Fibroblast of skin of scalp (primary cell): ENCODE results near the gene CST7. TPM values are rescaled to one million over a fixed set of nuclear protein-coding genes. Genes with fewer than 3 reads are reported as not detected.
"Not testable (repeated sequence)": the region's sequence is repeated elsewhere in the genome, so short reads cannot be mapped to it uniquely, and the experiment has no call there.

Experiments
- DNase-seq: peaks from one replicate; pipeline ENCODE4 v3.0.0-alpha.2; 2013
- polyA plus RNA-seq, 2 experiments: library from polyadenylated mRNA; unstranded; fragments of 120-200 nt; gene quantifications; one replicate each; pipeline ENCODE4 v1.2.1, GENCODE V29; 2013; ENCODE audit not compliant: insufficient read length in 2 of 2

Gene CST7, protein sequence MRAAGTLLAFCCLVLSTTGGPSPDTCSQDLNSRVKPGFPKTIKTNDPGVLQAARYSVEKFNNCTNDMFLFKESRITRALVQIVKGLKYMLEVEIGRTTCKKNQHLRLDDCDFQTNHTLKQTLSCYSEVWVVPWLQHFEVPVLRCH
- polyA plus RNA-seq (2013, experiment 1 of 2; ENCODE audit: insufficient read length), result not detected
- polyA plus RNA-seq (2013, experiment 2 of 2; ENCODE audit: insufficient read length), result not detected

DNA sequence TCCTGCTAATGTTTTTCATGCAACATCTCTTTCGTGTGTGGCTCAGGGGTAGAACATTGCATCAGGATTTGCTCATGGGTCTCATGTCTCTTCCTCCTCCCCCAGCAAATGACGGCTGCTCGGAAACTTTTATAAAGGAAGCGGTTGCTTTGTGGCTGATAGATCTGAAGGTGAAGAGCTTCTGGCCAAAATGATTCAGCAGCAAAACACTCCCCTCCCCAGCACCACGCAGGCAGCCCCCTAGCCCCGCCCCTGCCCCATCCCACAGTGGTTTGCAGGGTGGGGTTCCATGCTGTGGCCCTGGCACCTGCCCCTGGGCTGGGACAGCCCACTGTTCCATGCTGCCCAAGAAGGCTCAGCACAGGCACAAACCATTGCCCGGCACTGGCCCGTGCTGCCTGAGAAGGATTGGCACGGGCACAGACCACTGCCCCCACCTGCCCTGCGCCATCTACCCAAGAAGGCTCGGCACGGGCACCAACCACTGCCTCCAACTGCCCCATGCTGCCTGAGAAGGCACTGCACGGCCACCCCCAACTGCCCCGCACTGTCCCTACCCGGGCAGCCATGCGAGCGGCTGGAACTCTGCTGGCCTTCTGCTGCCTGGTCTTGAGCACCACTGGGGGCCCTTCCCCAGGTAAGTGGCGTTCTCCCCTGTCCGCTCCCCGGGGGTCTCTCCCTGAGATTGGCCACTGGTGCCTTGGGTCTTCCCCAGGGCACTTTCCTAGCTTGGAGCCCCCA, at the start of gene CST7:
Gene CST7, plus strand, starts transcription at position 331 of the 741 bp plus-strand sequence. Its CDS starts 237 bp downstream, at position 568.
- DNase-seq, result peak; percentile 12

GRCh38 chr20:24906806-24907205, 42.3 kb upstream of the CST7 start:
- DNase-seq, result no peak

DNA sequence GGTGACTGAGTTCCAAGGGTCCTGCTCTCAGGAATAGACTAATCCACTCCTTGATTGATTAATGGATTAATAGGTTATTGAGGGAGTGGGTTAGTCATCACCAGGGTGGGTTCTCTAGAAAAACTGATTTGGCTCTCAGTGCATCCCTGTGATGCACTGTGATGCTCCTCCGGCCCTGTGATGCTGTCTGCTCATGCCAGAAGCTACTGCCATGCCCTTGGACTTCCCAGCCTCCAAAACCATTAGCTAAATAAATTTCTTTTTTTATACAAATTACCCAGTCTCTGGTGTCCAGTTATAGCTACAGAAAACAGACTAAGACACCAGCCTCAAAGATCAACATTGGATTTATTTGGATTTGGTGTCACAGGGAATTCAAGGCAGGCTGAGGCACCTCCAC, 40.4 kb upstream of the CST7 start:
- no peak for DNase-seq

- DNase-seq, result no peak
Observed at GRCh38 chr20:24909086-24909780, 39.8 kb upstream of the CST7 start.

DNA sequence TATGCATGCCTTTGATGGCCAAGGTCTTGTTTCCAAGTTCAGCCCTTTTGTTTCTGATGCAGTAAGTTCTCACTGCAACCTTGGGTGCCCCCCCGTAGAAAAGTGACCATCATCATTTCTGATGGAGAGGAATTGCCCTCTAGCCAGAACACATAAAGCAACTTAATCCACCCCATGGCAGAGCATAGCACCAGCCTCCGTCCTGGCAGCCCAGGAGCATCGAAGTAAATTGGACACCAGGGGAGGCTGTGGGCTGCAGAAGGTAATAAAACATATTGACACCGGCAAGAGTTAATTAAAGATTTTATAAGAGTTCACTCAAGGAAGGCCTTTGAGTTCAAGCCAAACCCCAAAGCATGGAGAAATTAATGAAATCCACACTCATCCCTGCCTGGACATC, 39.2 kb upstream of the CST7 start:
- no peak for DNase-seq

GRCh38 chr20:24910461-24910860, 38.6 kb upstream of the CST7 start:
- DNase-seq, result no peak

- no peak for DNase-seq
Observed at GRCh38 chr20:24911461-24911860, 37.6 kb upstream of the CST7 start.

DNA sequence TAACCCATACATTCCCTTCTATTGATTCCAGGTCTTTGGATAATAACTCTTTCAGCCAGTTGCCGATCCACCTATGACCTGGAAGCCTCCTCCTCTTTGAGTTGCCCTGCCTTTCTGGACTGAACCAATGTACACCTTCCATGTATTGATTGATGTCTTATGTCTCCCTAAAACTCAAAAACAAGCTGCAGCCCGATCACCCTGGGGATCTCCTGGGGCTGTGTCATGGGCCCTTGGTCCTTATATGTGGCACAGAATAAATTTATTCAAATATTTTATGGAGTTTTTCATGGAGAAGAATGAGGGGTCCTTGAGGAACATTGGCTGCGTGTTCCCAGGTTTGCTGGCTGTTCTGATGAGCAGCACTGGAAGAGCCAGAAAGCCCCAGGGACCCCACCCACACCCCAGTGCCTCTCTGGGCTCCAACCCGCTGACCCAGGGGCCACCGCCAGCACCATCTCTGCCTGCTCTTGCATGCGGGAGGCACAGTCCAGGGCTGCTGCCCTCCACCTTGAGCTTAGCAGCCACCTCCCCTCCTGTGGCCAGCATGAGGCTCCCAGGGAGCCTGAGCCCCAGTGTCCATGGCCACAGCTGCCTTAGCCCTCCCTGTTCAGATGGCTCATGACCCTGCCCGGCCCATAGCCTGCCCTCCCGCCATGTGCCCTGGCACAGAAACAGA, 36.5 kb upstream of the CST7 start:
- DNase-seq, result no peak

DNA sequence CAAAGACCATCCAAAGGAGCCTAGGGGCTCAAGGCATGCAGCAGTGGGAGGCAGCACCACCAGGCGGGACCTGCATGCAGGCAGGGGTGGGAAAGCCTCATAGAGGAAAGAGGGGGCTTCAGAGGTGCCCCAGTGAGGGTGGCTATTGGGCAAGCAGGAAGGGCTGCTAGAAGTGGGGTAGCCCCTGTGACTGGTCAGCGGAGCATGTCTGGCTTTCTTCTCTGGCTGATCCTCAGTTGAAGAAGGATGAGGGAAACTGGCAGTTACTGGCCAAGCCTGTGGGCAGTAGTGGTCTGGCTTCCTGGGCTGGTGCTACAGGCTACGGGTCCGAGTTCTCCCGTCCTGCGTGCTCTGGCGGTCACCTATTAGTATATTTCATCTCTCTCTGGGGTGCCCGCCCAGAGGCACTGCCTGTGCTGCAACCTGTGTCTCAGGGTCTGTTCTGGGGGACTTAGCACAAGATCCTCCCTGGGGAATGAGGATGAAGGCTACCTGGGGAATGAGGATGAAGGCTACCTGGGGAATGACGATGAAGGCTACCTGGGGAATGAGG, 35.9 kb upstream of the CST7 start:
- no peak for DNase-seq

GRCh38 chr20:24914388-24915241, 34.5 kb upstream of the CST7 start:
- DNase-seq, result no peak

DNA sequence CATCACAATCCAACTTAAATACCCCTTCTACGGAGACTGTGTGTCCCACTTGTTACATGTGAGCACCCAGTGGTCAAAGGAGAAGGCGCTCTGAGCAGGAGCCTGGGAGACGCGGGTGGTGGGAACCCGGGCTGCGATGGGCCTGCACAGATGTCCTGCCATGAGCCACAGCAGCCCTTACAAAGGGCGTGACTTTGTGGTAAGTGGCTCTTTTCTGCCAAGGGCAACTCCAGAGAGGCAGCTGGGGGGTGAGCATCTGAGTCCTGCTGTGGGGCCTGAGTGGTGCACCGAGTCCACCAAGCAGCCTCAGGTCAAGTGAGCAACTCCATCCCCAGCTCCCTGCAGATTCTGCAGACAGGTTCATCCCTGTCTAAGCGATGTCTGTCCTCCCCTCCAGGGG, 33.6 kb upstream of the CST7 start:
- no peak for DNase-seq

GRCh38 chr20:24915892-24916291, 33.2 kb upstream of the CST7 start:
- no peak for DNase-seq

DNA sequence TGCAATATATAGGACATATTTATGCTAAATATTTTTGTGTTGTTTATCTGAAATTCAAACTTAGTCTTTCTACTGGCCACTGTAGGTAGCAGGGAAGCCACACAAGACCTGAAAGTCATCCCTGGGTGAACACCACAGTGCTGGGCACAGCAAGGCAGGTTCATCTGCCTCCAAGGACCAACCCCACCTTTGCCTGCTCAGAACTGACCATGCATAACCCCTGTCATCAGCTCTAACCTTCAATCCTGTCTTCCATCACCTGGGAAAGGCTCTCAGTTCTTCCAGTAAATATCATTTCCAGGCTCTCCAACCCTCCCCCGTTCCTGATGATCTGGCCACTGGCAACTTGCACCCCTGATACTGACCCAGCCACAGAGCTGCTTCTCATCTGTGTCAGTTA, 32.7 kb upstream of the CST7 start:
- DNase-seq, result no peak

GRCh38 chr20:24917056-24917455, 32.0 kb upstream of the CST7 start:
- DNase-seq, result no peak

GRCh38 chr20:24917797-24918578, 31.1 kb upstream of the CST7 start:
- DNase-seq, result peak; percentile 78

DNA sequence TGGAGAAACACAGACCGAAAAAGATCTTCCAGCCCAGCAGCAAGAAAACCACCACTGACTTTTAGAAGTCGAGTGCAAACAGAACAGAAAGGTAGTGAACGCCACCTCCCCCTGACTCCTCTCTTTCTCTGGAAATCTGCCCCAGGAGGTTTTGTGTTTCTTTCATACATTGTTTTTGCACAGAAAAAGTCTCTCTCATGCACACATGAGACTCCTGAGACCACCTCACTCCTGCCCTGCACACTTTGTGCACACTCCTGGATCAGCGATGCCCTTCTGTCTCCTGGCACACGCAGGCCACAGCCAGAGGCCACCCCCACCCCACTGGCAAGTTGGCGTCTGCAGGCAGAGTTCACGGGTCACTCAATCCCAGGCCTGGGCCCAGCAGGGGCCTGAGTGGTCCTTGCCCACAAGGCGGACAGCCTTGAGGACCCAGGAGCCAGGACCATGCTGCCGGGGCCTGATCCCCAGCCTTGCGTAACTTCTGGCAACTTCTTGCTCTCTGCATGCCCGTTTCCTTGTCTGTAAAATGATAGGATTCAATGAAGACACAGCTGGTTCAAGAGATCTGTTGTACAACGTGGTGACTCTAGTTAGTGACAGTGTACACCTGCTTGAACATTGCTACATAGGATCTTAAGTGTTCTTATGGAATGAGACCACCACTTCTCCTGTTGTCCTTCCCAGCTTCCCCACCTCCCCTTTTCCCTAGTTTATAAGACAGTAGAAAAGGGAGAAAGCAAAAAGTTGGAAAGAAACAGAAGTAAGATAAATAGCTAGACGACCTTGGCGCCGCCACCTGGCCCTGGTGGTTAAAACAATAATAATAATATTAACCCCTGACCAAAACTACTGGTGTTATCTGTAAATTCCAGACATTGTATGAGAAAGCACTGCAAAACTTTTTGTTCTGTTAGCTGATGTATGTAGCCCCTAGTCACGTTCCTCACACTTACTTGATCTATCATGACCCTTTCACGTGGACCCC, 30.2 kb upstream of the CST7 start:
- no peak for DNase-seq

DNA sequence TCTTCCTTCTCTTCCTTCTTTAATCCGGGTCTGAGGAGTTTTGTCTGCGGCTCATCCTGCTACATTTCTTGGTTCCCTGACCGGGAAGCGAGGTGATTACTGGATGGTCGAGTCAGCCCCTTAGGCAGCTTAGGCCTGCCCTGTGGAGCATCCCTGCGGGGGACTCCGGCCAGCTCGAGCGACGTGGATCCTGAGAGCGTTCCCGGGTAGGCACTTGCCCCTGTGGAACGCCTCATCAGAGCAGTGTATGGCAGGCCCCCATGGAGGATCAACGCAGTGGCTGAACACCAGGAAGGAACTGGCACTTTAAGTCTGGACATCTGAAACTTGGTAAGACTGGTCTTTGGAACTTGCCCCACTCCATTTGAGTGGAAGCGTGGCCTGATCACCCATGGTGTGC, 29.4 kb upstream of the CST7 start:
- DNase-seq, result not testable (repeated sequence)

- not testable (repeated sequence) for DNase-seq
Observed at GRCh38 chr20:24920706-24921105, 28.4 kb upstream of the CST7 start.

DNA sequence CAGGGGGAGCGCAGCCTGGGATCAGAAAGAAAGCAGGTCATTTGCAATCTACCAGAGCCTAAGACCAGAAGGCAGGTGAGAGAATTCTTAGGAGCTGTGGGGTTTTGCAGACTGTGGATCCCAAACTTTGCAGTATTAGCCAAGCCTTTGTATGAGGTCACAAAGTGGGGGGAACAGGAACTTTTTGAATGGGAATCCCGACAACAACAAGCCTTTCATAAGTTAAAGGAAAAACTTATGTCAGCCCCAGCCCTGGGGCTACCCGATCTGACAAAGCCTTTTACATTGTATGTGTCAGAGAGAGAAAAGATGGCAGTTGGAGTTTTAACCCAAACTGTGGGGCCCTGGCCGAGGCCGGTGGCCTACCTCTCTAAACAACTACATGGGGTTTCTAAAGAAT, 19.8 kb upstream of the CST7 start:
- not testable (repeated sequence) for DNase-seq
